Ascending aorta (tissue), 2 donors: ENCODE measurements around the gene MYOD1. TPM values are rescaled to one million over a fixed set of nuclear protein-coding genes. Genes with fewer than 3 reads are reported as not detected.

Source experiments
- DNase-seq, 2 donors: peaks; one replicate each; pipeline ENCODE4 v3.0.0-alpha.2; 2019; ENCODE audit warnings: low spot score in 2 of 2
- H3K27ac ChIP-seq, 2 donors: fragments of 200-600 bp; sonication (generic); one replicate each; pipeline ENCODE4 v1.5.1; 2016 to 2017; ENCODE audit warnings: mild to moderate bottlenecking in 1 of 2
- H3K27me3 ChIP-seq: fragments of 200-600 bp; sonication (generic); one replicate; pipeline ENCODE4 v1.5.1; 2017
- H3K36me3 ChIP-seq, 2 donors: fragments of 200-600 bp; sonication (generic); one replicate each; pipeline ENCODE4 v1.5.1; 2016
- H3K4me1 ChIP-seq, 2 donors: fragments of 200-600 bp; sonication (generic); one replicate each; pipeline ENCODE4 v1.5.1; 2016 to 2017; ENCODE audit warnings: mild to moderate bottlenecking in 1 of 2
- H3K4me3 ChIP-seq, 2 donors: fragments of 200-600 bp; sonication (generic); one replicate each; pipeline ENCODE4 v1.5.1; 2016 to 2017; ENCODE audit warnings: mild to moderate bottlenecking in 1 of 2
- H3K9me3 ChIP-seq, 2 donors: fragments of 200-600 bp; sonication (generic); one replicate each; pipeline ENCODE4 v1.5.1; 2016
- CTCF ChIP-seq, 3 experiments: fragments of 200-600 bp in 2 of 3; fragments of 450-650 bp in 1 of 3; sonication (generic) in 2 of 3; IDR thresholded peaks; one replicate each; pipeline ENCODE4 v1.5.1; 2016 to 2019; ENCODE audit warnings: antibody characterized with exemption in 3 of 3, mild to moderate bottlenecking in 1 of 3, moderate library complexity in 1 of 3
- intact Hi-C: fragments of 100-400 bp; cut with DNase I; formaldehyde crosslinking; loops from one replicate; pipeline ENCODE4 v1.15.1; 2023
- total RNA-seq: library from RNA; depleted of rRNA; stranded (reverse); fragments of >200 nt; gene quantifications from one replicate; pipeline ENCODE4 v1.1.0, GENCODE V29; 2016

The MYOD1 gene
- total RNA-seq, 1 donor from 2014 or later, result not detected

- intact Hi-C loops, result no loop called here
These were observed 2.8 kb downstream of the MYOD1 start for GRCh38 chr11:17722000-17722643.

GRCh38 chr11:17724020-17724908, 4.9 kb downstream of the MYOD1 start:
- Histone ChIP-seq H3K36me3 (no peaks in the 10 kb centered on the region), H3K27ac (no peak overlapping the region), H3K27me3 (peaks cover 10% of the 10 kb centered on the region), H3K4me1 (peaks cover 0 to 6% of the 10 kb centered on the region in 2 donors), H3K4me3 (no peak overlapping the region), H3K9me3 (no peaks in the 10 kb centered on the region)
- no peak for DNase-seq
- TF ChIP-seq CTCF (IDR thresholded peaks at IDR 0.05), result no peak
- intact Hi-C loops, result no loop called here

More at GRCh38 chr11:17722000-17722643, 2.8 kb downstream of the MYOD1 start:
- DNase-seq, result peak in 1 of 2 donors; percentile 41
- Histone ChIP-seq H3K36me3 (no peaks in the 10 kb centered on the region), H3K27ac (no peak overlapping the region), H3K4me3 (no peak overlapping the region), H3K4me1 (peaks cover 0 to 6% of the 10 kb centered on the region in 2 donors), H3K9me3 (no peaks in the 10 kb centered on the region), H3K27me3 (peaks cover 10% of the 10 kb centered on the region)
- no peak for TF ChIP-seq CTCF (IDR thresholded peaks at IDR 0.05)

GRCh38 chr11:17725174-17725573, 5.8 kb downstream of the MYOD1 start:
- H3K4me3 ChIP-seq, result no peak overlapping the region
- no peak for DNase-seq
- H3K27ac ChIP-seq, result no peak overlapping the region
- no peak for TF ChIP-seq CTCF (IDR thresholded peaks at IDR 0.05)
- H3K9me3 ChIP-seq, result no peaks in the 10 kb centered on the region
- no peaks in the 10 kb centered on the region for H3K36me3 ChIP-seq
- H3K4me1 ChIP-seq, result peaks cover 0 to 6% of the 10 kb centered on the region in 2 donors
- H3K27me3 ChIP-seq, result peaks cover 13% of the 10 kb centered on the region
- intact Hi-C loops, result no loop called here

DNA sequence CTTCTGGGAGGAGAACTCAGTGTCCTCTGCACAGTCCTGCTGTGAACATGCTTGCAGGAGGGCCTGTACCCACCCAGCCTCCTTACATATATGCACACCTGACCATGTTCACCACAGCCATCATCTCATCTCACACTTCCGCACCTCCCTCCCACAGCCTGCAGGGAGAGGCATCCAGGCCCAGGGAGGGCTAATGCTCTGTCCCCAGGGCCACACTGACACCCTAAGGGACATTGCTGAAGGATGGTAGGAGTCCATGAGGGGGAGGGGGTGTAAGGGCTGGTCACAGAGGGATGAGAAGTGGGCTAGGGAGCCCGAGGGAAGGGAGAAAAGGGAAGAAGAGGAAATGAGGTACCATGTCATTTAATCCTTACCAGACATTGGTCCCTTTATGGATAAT, 10.8 kb downstream of the MYOD1 start:
- Histone ChIP-seq H3K4me3 (no peak overlapping the region), H3K4me1 (peaks cover 2 to 6% of the 10 kb centered on the region in 2 donors)
- TF ChIP-seq CTCF (IDR thresholded peaks at IDR 0.05), result no peak

DNA sequence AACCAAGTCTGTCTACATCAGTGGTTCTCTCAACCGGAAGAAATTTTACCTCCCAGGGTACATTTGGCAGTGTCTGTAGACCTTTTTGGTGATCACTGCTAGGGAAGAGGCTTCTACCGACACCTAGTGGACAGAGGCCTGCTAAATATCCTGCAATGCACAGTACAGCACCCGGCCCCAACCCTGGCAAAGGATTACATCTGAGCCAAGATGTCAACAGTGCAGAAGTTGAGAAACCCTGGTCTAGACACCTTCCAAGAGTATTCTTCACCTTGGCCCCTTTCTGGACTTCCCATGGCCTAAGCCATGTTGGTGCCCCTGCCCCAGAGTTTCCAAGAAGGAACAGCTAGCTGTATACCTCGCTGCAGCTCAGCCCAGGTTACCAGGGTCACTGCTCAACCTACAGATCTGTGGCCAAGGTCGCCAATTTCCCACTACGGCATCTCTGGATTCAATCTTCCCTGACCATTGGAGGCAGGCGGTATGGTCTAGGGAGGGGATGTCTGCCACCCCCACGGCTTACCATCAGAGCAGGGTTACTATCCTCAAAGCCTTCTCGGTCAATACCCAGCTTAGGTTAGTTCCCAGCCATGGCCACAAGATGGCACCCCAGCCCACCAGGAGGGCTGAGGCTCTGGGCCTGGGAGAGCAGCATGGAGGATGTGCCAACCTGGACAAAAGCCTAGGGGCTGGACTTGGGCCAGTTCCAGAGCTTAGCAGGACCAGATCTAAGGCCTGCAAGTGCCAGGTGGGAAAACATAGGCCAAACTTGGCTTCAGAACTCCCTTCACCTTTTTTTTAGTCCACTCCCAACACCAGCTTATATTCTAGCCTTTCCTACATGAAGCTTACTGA, 11.5 kb downstream of the MYOD1 start:
- DNase-seq, result peak; percentile 26 to 80
- H3K4me3 ChIP-seq, result no peak overlapping the region
- H3K9me3 ChIP-seq, result no peaks in the 10 kb centered on the region
- peak; percentile 70 to 89 (median 84) for TF ChIP-seq CTCF (IDR thresholded peaks at IDR 0.05)
- H3K27me3 ChIP-seq, result peaks cover 4% of the 10 kb centered on the region
- no peak overlapping the region for H3K27ac ChIP-seq
- H3K36me3 ChIP-seq, result no peaks in the 10 kb centered on the region
- intact Hi-C loops, result loop anchor here (2.0 to 10.0 kb wide), 2 partner anchors 248 to 384 kb away; no protein-coding TSS in a partner anchor
- H3K4me1 ChIP-seq, result peaks cover 4 to 9% of the 10 kb centered on the region in 2 donors

More for the DNA sequence above, 10.8 kb downstream of the MYOD1 start:
- no peaks in the 10 kb centered on the region for H3K9me3 ChIP-seq
- H3K36me3 ChIP-seq, result no peaks in the 10 kb centered on the region
- no peak for DNase-seq
- H3K27ac ChIP-seq, result no peak overlapping the region
- intact Hi-C loops, result loop anchor here (2.0 to 10.0 kb wide), 2 partner anchors 249 to 385 kb away; no protein-coding TSS in a partner anchor
- H3K27me3 ChIP-seq, result peaks cover 4% of the 10 kb centered on the region
